K562 (cell line): Measurements from ENCODE around the gene KATNAL2. TPM values are rescaled to one million over a fixed set of nuclear protein-coding genes. Genes with fewer than 3 reads are reported as not detected.

ENCODE experiments used
- ASH1L ChIP-seq: fragments of 450-650 bp; IDR thresholded peaks from 2 replicates; pipeline ENCODE4 v1.6.1; 2018; ENCODE audit warnings: borderline replicate concordance, mild to moderate bottlenecking, low read depth; ENCODE audit not compliant: partially characterized antibody
- CBX1 ChIP-seq: sonication (generic); IDR thresholded peaks from 2 replicates; pipeline ENCODE4 v1.6.1; 2016; ENCODE audit warnings: antibody characterized with exemption, low read depth, mild to moderate bottlenecking
- FOXJ2 ChIP-seq: fragments of 200-800 bp; sonication (Bioruptor generic); IDR thresholded peaks from 2 replicates; pipeline ENCODE4 v1.6.1; 2016; ENCODE audit warnings: missing genetic modification characterization, missing compliant biosample characterization
- GATAD2B ChIP-seq: fragments of 450-650 bp; IDR thresholded peaks from 2 replicates; pipeline ENCODE4 v1.6.1; 2017; ENCODE audit warnings: mild to moderate bottlenecking, borderline replicate concordance
- HDAC1 ChIP-seq, 2 experiments: fragments of 450-650 bp; IDR thresholded peaks; 2 replicates each; pipeline ENCODE4 v1.6.1; 2016 to 2017; ENCODE audit warnings: inconsistent platforms in 1 of 2, mild to moderate bottlenecking in 1 of 2, moderate library complexity in 1 of 2
- HIVEP1 ChIP-seq: fragments of 250-450 bp; sonication (Bioruptor Pico); IDR thresholded peaks from 2 replicates; pipeline ENCODE4 v1.4.0; 2020; ENCODE audit warnings: mild to moderate bottlenecking
- HLTF ChIP-seq: fragments of 450-650 bp; IDR thresholded peaks from 2 replicates; pipeline ENCODE4 v1.6.1; 2016
- HOXB6 ChIP-seq: fragments of 250-450 bp; sonication (Bioruptor Pico); IDR thresholded peaks from 2 replicates; pipeline ENCODE4 v1.5.1; 2022; ENCODE audit warnings: mild to moderate bottlenecking, borderline replicate concordance
- L3MBTL2 ChIP-seq: fragments of 450-650 bp; IDR thresholded peaks from 2 replicates; pipeline ENCODE4 v1.6.1; 2016; ENCODE audit warnings: mild to moderate bottlenecking, moderate library complexity
- LEF1 ChIP-seq: fragments of 450-650 bp; IDR thresholded peaks from 2 replicates; pipeline ENCODE4 v1.6.1; 2016; ENCODE audit warnings: mild to moderate bottlenecking
- RBM25 ChIP-seq: fragments of 200-400 bp; formaldehyde crosslinking; IDR thresholded peaks from 2 replicates; pipeline ENCODE4 v1.6.1; 2018; ENCODE audit warnings: low read length, low read depth, moderate library complexity; ENCODE audit not compliant: severe bottlenecking
- SMARCC2 ChIP-seq: fragments of 450-650 bp; IDR thresholded peaks from 2 replicates; pipeline ENCODE4 v1.6.1; 2017; ENCODE audit warnings: antibody characterized with exemption, moderate library complexity, mild to moderate bottlenecking, low read depth
- TAF1 ChIP-seq: IDR thresholded peaks from 2 replicates; pipeline ENCODE4 v1.6.1; 2011; ENCODE audit warnings: mild to moderate bottlenecking, low read length, moderate library complexity; ENCODE audit not compliant: insufficient read depth, control insufficient read depth, severe bottlenecking; ENCODE audit errors: extremely low read depth
- ZC3H11A ChIP-seq: IDR thresholded peaks from 2 replicates; pipeline ENCODE4 v1.6.1; 2012; ENCODE audit warnings: low read depth, low read length, improper control_type of control experiment
- ZC3H4 ChIP-seq: sonication (generic); formaldehyde crosslinking; IDR thresholded peaks from 2 replicates; pipeline ENCODE4 v1.9.0; 2021; ENCODE audit warnings: missing genetic modification reagents, borderline replicate concordance
- ZNF239 ChIP-seq: fragments of 250-450 bp; sonication (Bioruptor Pico); IDR thresholded peaks from 2 replicates; pipeline ENCODE4 v1.4.0; 2020; ENCODE audit warnings: mild to moderate bottlenecking
- ZNF76 ChIP-seq: fragments of 250-450 bp; sonication (Bioruptor Pico); IDR thresholded peaks from 2 replicates; pipeline ENCODE4 v1.4.0; 2020; ENCODE audit warnings: mild to moderate bottlenecking, moderate library complexity, borderline replicate concordance
- ZSCAN32 ChIP-seq: fragments of 450-650 bp; formaldehyde crosslinking; IDR thresholded peaks from 2 replicates; pipeline ENCODE4 v1.4.0; 2020; ENCODE audit warnings: mild to moderate bottlenecking, moderate library complexity
- polyA plus RNA-seq, 8 experiments: library from polyadenylated mRNA; depleted of rRNA in 4 of 8; stranded (reverse) in 5 of 8; unstranded in 3 of 8; fragments of >200 nt; fragmentation: Nextera tagmentation in 2 of 8; fragmentation: Illumina TruSeq in 1 of 8; extraction: Ambion mirVana in 2 of 8; extraction: Trizol in 1 of 8; gene quantifications; 2 replicates each; pipeline versions ENCODE4 v1.2.1 to v1.2.3, GENCODE V29; 2011 to 2014; ENCODE audit warnings: inconsistent platforms in 1 of 8, missing spikeins in 1 of 8
- total RNA-seq, 7 experiments: library from RNA; depleted of rRNA in 6 of 7; stranded (reverse); fragments of >200 nt in 6 of 7; fragmentation: Illumina TruSeq in 2 of 7; extraction: Trizol in 2 of 7; gene quantifications; 2 replicates each; pipeline versions ENCODE4 v1.2.1 to v1.2.3, GENCODE V29; 2011 to 2021; ENCODE audit warnings: low replicate concordance in 1 of 7
- TF ChIP-seq, protein P1 (sequence below), 2 experiments: fragments of 450-650 bp; IDR thresholded peaks; 2 replicates each; pipeline ENCODE4 v1.6.1; 2018; ENCODE audit warnings: mild to moderate bottlenecking in 2 of 2, low read depth in 1 of 2; ENCODE audit not compliant: partially characterized antibody in 2 of 2
- TF ChIP-seq, protein P2 (sequence below), 2 experiments: fragments of 200-800 bp in 1 of 2; sonication (Bioruptor generic) in 1 of 2; sonication (generic) in 1 of 2; formaldehyde crosslinking in 1 of 2; IDR thresholded peaks in 1 of 2; conservative IDR thresholded peaks in 1 of 2; 2 replicates each; pipeline versions ENCODE4 v1.5.0 to v1.6.1; 2016 to 2020; ENCODE audit warnings: missing compliant biosample characterization in 1 of 2, missing genetic modification characterization in 1 of 2, missing genetic modification reagents in 1 of 2
- TF ChIP-seq, protein P3 (sequence below): fragments of 250-450 bp; sonication (Bioruptor Pico); IDR thresholded peaks from 2 replicates; pipeline ENCODE4 v1.5.0; 2022; ENCODE audit warnings: mild to moderate bottlenecking

The KATNAL2 gene
- total and polyA plus RNA-seq, 9 of the 15 experiments (the other 6 are each of a cell fraction or from before 2014, with no cell fraction given): 0.08 to 1.2 (median 0.48) TPM

DNA sequence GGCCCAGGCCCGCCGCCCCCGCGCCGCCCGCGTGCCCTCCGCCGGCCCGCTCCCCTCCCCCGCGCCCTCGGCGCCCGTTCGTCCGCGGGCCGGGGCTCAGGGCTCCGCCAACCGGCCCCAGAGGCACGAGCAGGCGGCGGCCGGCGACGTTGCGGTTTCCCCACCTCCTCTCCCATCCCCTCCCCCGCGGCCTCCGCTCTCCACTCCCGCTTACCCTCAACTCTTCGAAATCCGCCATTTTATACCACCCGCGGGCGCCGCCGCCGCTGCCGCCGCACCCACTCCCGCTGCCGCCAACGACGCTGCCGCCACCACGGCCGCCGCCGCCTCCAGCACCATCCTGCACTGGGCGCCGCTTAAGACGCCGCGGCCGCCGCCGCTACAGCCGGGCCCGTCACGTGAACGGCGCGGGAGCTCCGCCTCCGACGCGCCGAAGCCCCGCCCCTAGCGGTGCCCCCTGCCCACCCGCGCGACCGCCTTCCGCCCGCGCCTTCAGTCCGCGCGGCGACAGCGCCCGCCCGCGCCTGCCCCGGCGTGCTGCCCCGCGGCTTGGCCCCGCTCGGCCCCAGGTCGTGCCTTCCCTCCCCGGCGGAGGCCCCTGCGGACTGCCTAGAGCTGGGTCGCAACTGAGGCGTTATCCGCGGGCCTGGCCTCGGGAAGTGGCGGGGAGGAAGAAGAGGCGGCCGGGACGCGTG lies at the start of gene KATNAL2, which contains the start of gene PIAS2 (continued):
- peak; percentile 60; the same call in 1 of the 2 replicates for TF ChIP-seq GATAD2B
- no peak for TF ChIP-seq ASH1L
- no peak for TF ChIP-seq HLTF
- no peak for TF ChIP-seq HIVEP1 (CRISPR knock-in tag)
- TF ChIP-seq, protein P1, sequence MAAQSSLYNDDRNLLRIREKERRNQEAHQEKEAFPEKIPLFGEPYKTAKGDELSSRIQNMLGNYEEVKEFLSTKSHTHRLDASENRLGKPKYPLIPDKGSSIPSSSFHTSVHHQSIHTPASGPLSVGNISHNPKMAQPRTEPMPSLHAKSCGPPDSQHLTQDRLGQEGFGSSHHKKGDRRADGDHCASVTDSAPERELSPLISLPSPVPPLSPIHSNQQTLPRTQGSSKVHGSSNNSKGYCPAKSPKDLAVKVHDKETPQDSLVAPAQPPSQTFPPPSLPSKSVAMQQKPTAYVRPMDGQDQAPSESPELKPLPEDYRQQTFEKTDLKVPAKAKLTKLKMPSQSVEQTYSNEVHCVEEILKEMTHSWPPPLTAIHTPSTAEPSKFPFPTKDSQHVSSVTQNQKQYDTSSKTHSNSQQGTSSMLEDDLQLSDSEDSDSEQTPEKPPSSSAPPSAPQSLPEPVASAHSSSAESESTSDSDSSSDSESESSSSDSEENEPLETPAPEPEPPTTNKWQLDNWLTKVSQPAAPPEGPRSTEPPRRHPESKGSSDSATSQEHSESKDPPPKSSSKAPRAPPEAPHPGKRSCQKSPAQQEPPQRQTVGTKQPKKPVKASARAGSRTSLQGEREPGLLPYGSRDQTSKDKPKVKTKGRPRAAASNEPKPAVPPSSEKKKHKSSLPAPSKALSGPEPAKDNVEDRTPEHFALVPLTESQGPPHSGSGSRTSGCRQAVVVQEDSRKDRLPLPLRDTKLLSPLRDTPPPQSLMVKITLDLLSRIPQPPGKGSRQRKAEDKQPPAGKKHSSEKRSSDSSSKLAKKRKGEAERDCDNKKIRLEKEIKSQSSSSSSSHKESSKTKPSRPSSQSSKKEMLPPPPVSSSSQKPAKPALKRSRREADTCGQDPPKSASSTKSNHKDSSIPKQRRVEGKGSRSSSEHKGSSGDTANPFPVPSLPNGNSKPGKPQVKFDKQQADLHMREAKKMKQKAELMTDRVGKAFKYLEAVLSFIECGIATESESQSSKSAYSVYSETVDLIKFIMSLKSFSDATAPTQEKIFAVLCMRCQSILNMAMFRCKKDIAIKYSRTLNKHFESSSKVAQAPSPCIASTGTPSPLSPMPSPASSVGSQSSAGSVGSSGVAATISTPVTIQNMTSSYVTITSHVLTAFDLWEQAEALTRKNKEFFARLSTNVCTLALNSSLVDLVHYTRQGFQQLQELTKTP (IDR thresholded peaks at IDR 0.05; ENCODE audit: low read depth in 1 of 2, partially characterized antibody in 2 of 2): no peak
- peak; percentile 45 for TF ChIP-seq L3MBTL2
- TF ChIP-seq HDAC1 (IDR thresholded peaks at IDR 0.05): no peak
- no peak for TF ChIP-seq HOXB6
- no peak for TF ChIP-seq ZNF76 (CRISPR knock-in tag)
- TF ChIP-seq SMARCC2: no peak
- TF ChIP-seq ZSCAN32 (CRISPR knock-in tag): no peak
- no peak for TF ChIP-seq ZC3H4 (CRISPR knock-in tag)
- no peak for TF ChIP-seq LEF1
- peak; percentile 59 for TF ChIP-seq TAF1
- TF ChIP-seq CBX1: peak; percentile 44; the same call in 1 of the 2 replicates
- TF ChIP-seq, protein P2, sequence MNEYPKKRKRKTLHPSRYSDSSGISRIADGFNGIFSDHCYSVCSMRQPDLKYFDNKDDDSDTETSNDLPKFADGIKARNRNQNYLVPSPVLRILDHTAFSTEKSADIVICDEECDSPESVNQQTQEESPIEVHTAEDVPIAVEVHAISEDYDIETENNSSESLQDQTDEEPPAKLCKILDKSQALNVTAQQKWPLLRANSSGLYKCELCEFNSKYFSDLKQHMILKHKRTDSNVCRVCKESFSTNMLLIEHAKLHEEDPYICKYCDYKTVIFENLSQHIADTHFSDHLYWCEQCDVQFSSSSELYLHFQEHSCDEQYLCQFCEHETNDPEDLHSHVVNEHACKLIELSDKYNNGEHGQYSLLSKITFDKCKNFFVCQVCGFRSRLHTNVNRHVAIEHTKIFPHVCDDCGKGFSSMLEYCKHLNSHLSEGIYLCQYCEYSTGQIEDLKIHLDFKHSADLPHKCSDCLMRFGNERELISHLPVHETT (CRISPR knock-in tag; conservative IDR thresholded peaks at IDR 0.05 in 1 of 2, IDR thresholded peaks at IDR 0.05 in 1 of 2): peak in 1 of 2 experiments; percentile 90; a peak in 2 of 4 replicates
- TF ChIP-seq ZC3H11A: no peak
- TF ChIP-seq FOXJ2: no peak
- no peak for TF ChIP-seq ZNF239 (CRISPR knock-in tag)
- TF ChIP-seq RBM25: no peak
- TF ChIP-seq, protein P3, sequence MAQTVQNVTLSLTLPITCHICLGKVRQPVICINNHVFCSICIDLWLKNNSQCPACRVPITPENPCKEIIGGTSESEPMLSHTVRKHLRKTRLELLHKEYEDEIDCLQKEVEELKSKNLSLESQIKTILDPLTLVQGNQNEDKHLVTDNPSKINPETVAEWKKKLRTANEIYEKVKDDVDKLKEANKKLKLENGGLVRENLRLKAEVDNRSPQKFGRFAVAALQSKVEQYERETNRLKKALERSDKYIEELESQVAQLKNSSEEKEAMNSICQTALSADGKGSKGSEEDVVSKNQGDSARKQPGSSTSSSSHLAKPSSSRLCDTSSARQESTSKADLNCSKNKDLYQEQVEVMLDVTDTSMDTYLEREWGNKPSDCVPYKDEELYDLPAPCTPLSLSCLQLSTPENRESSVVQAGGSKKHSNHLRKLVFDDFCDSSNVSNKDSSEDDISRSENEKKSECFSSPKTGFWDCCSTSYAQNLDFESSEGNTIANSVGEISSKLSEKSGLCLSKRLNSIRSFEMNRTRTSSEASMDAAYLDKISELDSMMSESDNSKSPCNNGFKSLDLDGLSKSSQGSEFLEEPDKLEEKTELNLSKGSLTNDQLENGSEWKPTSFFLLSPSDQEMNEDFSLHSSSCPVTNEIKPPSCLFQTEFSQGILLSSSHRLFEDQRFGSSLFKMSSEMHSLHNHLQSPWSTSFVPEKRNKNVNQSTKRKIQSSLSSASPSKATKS (CRISPR knock-in tag): no peak
